ENCODE results near the gene CLDN6.

The CLDN6 gene

DNA sequence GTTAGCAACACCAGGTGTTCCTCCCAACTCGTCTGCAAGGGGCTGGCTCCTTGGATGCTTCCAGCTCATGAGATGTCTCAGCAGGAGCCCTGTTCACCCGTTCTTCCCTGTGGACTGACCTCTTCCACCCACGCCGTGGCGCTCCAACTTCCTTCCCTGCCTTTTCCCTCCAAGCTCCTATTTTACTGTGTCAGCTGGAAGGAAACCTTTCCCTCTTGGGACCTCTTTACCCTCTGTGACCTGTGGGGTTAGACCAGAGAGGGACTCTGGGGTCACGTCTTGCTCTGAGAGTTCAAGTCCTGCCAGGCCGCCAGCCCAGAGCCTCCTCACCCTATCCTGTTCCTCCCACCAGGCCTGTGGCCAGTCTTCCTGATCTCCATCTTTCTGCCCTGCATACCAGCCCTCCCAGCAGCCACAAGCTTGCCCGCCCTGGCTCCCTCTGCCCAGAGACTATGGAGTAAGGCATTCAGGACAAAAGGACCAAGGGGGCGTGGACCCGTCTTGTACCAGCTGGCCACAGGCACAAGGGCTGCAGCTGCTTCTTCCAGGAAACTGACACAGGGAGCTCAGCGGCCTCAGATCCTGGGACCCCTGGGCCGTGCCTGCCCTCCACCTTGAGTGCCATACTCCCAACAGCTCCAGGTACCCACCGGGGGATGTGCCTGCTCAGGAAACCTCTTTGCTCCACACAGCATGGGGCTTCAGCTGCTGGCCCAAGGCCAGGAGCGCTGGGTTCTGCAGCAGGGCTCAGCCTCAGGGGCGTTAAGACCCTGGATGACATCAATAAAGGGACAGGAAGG is 45.8 kb downstream of the CLDN6 start:
- no peak for DNase-seq (ENCODE audit: low read depth in 2 of 2)

DNA sequence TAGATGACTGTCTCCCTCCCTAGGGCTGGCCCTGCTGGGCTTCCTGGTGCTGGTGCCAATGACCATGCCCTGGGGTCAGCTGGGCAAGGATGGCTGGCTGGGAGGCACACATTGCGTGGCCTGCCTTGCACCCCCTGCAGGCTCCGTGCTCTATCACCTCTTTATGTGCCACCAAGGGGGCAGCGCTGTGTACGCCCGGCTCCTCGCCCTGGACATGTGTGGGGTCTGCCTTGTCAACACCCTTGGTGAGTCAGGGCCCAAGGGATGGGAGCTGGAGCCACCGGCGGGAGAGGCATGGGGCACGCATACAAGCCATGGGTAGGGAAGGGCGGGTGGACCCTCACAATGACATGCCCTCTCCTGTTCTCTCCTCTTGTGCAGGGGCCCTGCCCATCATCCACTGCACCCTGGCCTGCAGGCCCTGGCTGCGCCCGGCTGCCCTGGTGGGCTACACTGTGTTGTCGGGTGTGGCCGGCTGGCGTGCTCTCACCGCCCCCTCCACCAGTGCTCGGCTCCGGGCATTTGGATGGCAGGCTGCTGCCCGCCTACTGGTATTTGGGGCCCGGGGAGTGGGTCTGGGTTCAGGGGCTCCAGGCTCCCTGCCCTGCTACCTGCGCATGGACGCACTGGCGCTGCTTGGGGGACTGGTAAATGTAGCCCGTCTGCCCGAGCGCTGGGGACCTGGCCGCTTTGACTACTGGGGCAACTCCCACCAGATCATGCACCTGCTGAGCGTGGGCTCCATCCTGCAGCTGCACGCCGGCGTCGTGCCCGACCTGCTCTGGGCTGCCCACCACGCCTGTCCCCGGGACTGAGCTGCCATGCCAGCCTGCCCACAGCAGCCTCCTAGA is 46.6 kb downstream of the CLDN6 start:
- DNase-seq (ENCODE audit: low read depth in 2 of 2): no peak

DNA sequence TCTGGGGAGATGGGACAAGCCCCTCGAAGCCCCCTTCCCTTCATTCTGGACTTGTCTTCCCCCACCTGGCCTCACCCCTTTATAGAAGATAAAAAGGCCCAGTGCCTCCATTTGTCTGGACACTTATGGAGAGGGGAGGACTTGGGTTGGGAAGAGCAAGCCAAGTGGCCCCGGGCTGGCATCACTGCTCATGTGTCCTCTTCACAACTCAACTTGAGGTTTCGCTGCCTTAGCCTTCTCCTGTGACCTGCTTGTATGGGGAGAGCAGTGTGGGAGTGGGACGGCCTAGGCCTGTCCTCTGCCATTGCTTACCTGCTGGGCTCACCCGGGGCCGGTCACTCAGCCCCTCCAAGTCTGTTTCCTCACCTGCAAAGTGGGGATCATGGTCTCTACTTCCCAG is 47.4 kb downstream of the CLDN6 start:
- no peak for DNase-seq (ENCODE audit: low read depth in 2 of 2)

DNA sequence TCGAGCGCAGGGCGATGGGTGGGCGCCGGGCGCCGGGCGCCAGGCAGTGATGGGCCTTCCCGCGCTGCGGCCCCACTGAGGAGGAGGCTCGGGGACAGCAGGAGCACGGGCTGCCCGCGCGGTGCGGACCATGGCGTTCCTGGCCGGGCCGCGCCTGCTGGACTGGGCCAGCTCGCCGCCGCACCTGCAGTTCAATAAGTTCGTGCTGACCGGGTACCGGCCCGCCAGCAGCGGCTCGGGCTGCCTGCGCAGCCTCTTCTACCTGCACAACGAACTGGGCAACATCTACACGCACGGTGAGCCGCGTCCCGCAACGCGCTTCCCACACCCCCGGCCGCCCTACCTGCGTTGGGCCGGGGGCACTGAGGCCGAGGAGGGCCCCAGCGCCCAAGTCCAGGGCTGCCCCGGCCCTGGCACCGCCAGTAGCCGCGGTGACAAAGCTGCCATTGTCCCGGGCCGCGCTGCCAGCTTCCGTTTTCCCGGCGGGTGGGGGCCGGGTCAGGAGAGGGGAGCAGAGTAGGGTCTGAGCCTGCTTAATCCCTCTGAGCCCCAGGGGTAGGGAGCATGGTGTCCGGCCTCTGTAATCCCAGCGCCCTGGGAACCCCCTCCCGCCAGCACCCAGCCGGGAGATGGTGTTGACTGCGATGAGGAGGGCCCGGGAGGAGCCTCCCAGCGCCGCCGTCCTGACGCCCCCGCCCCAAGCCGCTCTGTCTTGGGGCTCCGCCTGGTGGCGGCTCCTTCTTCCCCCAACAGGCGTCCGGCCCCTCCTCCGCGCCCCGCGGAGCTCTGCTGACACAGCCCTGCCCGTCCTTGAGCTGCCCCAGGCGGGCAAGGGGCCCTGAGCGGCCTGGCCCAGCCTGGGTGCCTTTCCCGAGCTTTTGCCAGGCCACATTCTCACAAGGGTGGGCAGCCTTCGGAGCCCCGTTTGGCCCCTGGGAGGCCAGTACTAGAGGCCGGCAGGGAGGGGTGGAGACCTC is 48.1 kb downstream of the CLDN6 start:
- DNase-seq (ENCODE audit: low read depth in 2 of 2): peak in 1 of 2 donors; percentile 32

DNA sequence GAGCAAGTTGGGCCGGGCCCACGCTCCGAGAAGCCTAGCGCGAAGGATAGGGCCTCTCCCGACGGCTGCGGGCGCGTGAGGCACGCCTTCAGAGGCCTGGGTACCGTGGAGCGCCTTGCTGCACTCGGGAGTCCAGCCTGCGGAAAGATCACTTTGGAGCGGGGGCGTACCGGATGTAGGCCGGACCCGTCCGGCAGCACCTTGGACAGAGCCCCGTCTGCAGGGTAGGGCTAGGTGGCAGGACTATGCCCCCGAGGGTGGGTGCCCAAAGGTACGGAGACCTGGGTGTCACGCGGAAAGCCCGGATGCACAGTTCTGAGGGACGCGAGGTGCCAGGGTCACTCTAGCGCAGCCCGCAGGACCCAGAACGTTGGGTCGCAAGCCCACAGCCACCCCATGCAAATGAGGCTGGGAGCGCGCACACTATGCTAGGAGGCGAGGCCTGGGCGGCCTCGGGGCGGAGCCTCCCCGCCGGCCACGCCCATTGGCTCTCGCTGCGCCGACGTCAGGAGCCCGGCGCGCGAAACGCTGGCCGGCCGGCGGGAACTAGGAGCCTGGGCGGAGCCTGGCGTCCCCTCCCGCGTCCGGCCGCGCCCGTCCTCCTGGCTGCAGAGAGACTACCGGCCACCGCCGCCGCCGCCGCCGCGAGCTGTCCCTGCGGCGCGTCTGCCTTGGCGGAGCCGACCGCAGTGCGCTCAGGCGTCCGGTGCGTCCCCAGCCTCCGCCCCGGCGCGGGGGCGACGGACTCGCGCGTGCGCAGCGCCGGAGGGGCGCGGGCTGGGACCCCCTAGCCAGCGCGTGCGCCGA is 49.0 kb downstream of the CLDN6 start, which contains the start of gene PAQR4:
PAQR4 (plus strand) TSS at position 611 of the 807 bp plus-strand sequence. CDS start 327 bp downstream, outside the sequence.
- peak; percentile 48 to 54 for DNase-seq (ENCODE audit: low read depth in 2 of 2)

DNA sequence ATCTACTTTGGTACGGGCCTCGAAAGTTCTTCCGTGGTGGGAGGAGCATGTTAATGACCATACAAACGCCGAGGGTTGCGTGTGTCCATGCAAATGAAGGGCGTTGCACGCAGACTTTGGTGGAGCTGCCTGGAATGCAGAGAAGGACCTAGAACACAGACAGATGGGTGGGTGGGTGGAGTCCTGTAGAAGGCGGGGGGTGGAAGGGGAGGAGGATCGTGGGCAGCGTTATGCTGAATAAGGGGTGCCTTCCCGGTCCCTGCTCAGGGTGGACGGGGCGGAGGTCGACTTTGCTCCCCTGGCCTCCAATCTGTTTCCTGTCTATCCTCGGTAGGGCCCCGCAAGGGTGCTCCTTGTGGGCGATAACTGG is 49.6 kb downstream of the CLDN6 start:
- DNase-seq (ENCODE audit: low read depth in 2 of 2): no peak

DNA sequence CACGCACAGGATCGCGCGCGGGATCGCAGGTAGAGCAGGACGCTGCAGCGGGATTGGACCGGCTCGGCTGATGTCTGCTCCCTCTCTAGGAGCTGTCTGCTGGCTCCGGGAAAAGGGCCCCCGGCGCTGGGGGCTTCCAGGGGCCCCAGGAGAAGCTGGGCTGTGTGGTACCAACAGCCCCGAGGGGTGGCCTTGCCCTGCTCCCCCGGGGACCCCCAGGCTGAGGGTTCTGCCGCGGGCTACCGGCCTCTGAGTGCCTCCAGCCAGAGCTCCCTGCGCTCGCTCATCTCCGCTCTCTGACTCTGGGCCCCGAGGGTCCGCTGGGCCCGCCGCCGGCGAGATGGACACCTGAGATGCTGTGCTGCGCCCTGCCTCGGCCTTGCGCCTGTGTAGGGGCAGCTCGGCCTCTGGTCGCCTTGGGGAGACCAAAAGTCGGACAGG is 50.2 kb downstream of the CLDN6 start:
- DNase-seq (ENCODE audit: low read depth in 2 of 2): no peak

DNA sequence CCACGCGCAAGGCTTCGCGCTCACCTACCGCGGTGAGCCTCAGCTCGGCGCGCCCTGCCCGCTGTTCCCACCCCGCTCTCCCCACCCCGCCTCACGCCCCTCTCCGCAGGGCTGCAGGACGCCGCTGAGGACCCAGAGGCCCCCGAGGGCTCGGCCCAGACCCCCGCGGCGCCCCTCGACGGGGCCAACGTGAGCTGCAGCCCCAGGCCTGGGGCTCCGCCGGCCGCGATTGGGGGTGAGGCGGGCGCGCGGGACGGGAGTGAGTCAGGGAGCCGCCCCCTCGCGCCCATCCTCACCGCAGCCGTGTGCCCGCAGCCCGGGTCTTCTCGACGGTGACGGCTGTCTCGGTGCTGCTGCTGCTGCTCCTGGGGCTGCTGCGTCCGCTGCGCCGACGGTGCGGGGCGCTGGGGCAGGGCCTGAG is 50.8 kb downstream of the CLDN6 start:
- DNase-seq (ENCODE audit: low read depth in 2 of 2): no peak

DNA sequence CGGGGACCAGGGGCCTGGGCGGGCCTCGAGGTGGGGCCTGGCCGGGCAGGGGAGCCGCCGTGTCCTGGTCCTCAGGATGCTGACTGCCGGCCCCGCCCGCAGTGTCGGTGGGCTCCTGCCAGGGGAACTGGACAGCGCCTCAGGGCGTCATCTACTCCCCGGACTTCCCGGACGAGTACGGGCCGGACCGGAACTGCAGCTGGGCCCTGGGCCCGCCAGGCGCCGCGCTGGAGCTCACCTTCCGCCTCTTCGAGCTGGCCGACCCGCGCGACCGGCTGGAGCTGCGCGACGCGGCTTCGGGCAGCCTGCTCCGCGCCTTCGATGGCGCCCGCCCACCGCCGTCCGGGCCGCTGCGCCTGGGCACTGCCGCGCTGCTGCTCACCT is 51.2 kb downstream of the CLDN6 start:
- DNase-seq (ENCODE audit: low read depth in 2 of 2): no peak

DNA sequence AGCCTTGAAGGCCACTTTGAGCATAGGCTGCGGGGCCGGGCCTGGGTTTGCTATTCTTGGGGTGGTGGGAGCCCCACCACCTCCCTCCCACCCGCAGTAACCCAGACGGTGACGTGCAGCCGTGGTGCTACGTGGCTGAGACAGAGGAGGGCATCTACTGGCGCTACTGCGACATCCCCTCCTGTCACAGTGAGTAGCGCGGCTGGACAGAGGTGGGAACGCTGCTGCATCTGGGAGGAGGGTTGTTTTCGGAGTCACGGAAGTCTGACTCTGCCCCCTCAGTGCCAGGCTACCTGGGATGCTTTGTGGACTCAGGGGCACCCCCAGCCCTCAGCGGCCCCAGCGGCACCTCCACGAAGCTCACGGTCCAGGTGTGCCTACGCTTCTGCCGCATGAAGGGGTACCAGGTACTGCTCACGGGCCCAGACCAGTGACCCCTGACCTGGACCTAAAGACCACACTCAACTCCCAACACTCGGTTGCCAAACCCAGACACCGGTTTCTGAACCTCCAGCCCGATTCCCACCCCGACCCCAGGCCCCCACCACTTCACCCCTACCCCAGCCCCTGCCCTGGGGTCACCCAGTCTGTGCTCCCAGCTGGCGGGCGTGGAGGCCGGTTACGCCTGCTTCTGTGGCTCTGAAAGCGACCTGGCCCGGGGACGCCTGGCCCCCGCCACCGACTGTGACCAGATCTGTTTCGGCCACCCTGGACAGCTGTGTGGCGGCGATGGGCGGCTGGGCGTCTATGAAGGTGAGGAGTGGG is 51.8 kb downstream of the CLDN6 start:
- DNase-seq (ENCODE audit: low read depth in 2 of 2): no peak
